A549 treated with dexamethasone at 1 μM for 4 hours (cell line): ENCODE measurements around the gene NCAPG. TPM values are rescaled to one million over a fixed set of nuclear protein-coding genes. Genes with fewer than 3 reads are reported as not detected.

Experiments used
- total RNA-seq: library from RNA; stranded (reverse); fragments of 200-300 nt; extraction: Qiagen RNA extraction; gene quantifications from 5 replicates; pipeline ENCODE4 v1.2.3, GENCODE V29; 2022

The NCAPG gene
- 19.3 to 32.3 TPM (median 25.9 TPM) in 5 replicates for total RNA-seq

GRCh38 chr4:17810260-17811077 is at the start of gene NCAPG, which contains the start of gene DCAF16:
Gene NCAPG (plus strand): TSS chr4:17810979. CDS start chr4:17811078, 99 bp downstream.
Gene DCAF16 (minus strand): TSS chr4:17810757. CDS start chr4:17804141, 6,616 bp downstream.

GRCh38 chr4:17781300-17782287 is 29.2 kb upstream of the NCAPG start, which contains the start of gene FAM184B:
Gene FAM184B (minus strand): TSS chr4:17781621. CDS start chr4:17781299, 322 bp downstream.

Other genes starting within 250 kb of the NCAPG start
- 33.7 to 47.8 TPM (median 37.6 TPM) in 5 replicates for gene LAP3, start 233.8 kb upstream of the NCAPG start, total RNA-seq
- gene MED28, start 196.3 kb upstream of the NCAPG start, total RNA-seq, result 28.1 to 45.3 TPM (median 29.4 TPM) in 5 replicates
- 0.01 to 0.05 TPM (median 0.02 TPM) in 5 replicates for gene FAM184B, start 29.4 kb upstream of the NCAPG start, total RNA-seq
- 4.5 to 7.8 TPM (median 6.7 TPM) in 5 replicates for gene DCAF16, start 222 bp upstream of the NCAPG start, total RNA-seq
- 2.9 to 5.4 TPM (median 4.3 TPM) in 5 replicates for gene LCORL, start 210.8 kb downstream of the NCAPG start, total RNA-seq